HCT116 (cell line): Measurements from ENCODE around the gene AGAP1. TPM values are rescaled to one million over a fixed set of nuclear protein-coding genes. Genes with fewer than 3 reads are reported as not detected.

Experiments used
- ATAC-seq: fragments of 200-7000 bp; cut with Tn5 transposase; 2 replicates; pipeline ENCODE4 v1.9.1; 2020; ENCODE audit warnings: mild to moderate bottlenecking, moderate library complexity
- BruUV-seq: library from RNA; stranded (reverse); fragments of 400-500 nt; replicated peaks from 2 replicates; lab custom pipeline; 2021; lab: Mats Ljungman, UMichigan
- CTCF ChIA-PET: fragments of 300-600 bp; sonication (Branson Sonifier 250); formaldehyde crosslinking; loops from one replicate; lab custom pipeline; 2021; ENCODE audit warnings: antibody characterized with exemption; lab: Charles Lee
- POLR2A ChIA-PET: fragments of 300-600, 350-600 bp; sonication (Branson Sonifier 250); formaldehyde crosslinking; loops from one replicate; lab custom pipeline; 2021; ENCODE audit warnings: antibody characterized with exemption; lab: Charles Lee
- RAD21 ChIA-PET, 2 experiments: fragments of 300-600 bp; sonication (Branson Sonifier 250); formaldehyde crosslinking; loops; one replicate each; lab custom pipeline; 2023; ENCODE audit warnings: low total read pairs in 2 of 2; ENCODE audit not compliant: uncharacterized antibody in 2 of 2, unreplicated experiment in 2 of 2, low non-redundant PET in 1 of 2; lab: Charles Lee
- DNase-seq: peaks from one replicate; pipeline ENCODE4 v3.0.0-alpha.2; 2010; ENCODE audit warnings: low read depth, low spot score
- H2AFZ ChIP-seq: fragments of 200-600 bp; shearing (Covaris generic), sonication (generic); 2 replicates; pipeline ENCODE4 v1.6.1; 2017; ENCODE audit warnings: low read depth, mixed run types, mixed read lengths, antibody characterized with exemption, low read length; ENCODE audit not compliant: poor library complexity, severe bottlenecking
- H3K27ac ChIP-seq: 2 replicates; pipeline ENCODE4 v1.5.1; 2012; ENCODE audit warnings: low read depth, low read length
- H3K27me3 ChIP-seq: fragments of 200-600 bp; sonication (generic); 2 replicates; pipeline ENCODE4 v1.6.1; 2016; ENCODE audit warnings: mixed run types, low read length, mixed read lengths; ENCODE audit not compliant: insufficient read depth
- H3K36me3 ChIP-seq, 2 experiments: fragments of 200-500 bp in 1 of 2; fragments of 200-600 bp in 1 of 2; sonication (Bioruptor generic) in 1 of 2; sonication (generic) in 1 of 2; 2 replicates each; pipeline versions ENCODE4 v1.5.1 to v1.6.1; 2014 to 2016; ENCODE audit warnings: low read length in 2 of 2, inconsistent platforms in 1 of 2, mixed read lengths in 1 of 2, mixed run types in 1 of 2; ENCODE audit not compliant: insufficient read depth in 2 of 2, control insufficient read depth in 1 of 2
- H3K4me1 ChIP-seq, 2 experiments: fragments of 200-600 bp in 1 of 2; sonication (generic) in 1 of 2; 2 replicates each; pipeline versions ENCODE4 v1.5.1 to v1.6.1; 2012 to 2017; ENCODE audit warnings: low read length in 2 of 2, inconsistent platforms in 1 of 2, mild to moderate bottlenecking in 1 of 2, mixed read lengths in 1 of 2, mixed run types in 1 of 2, moderate library complexity in 1 of 2; ENCODE audit not compliant: insufficient read depth in 2 of 2, control insufficient read depth in 1 of 2
- H3K4me2 ChIP-seq: fragments of 200-600 bp; sonication (generic); 2 replicates; pipeline ENCODE4 v1.6.1; 2017; ENCODE audit warnings: mixed run types, low read length, mixed read lengths
- H3K4me3 ChIP-seq, 2 experiments: fragments of 200-600 bp in 1 of 2; sonication (generic) in 1 of 2; replicated peaks in 1 of 2; 2 replicates each; pipeline ENCODE4 v1.5.1; 2011 to 2016; ENCODE audit warnings: low read length in 2 of 2, control low read depth in 1 of 2, low read depth in 1 of 2, mild to moderate bottlenecking in 1 of 2, mixed read lengths in 1 of 2, mixed run types in 1 of 2
- H3K79me2 ChIP-seq: fragments of 200-600 bp; sonication (generic); 2 replicates; pipeline ENCODE4 v1.6.1; 2017; ENCODE audit warnings: mild to moderate bottlenecking, mixed run types, low read length, moderate library complexity, mixed read lengths; ENCODE audit not compliant: insufficient read depth
- H3K9ac ChIP-seq: fragments of 200-600 bp; sonication (generic); 2 replicates; pipeline ENCODE4 v1.6.1; 2016; ENCODE audit warnings: low read length, mixed read lengths
- H3K9me2 ChIP-seq: fragments of 200-600 bp; sonication (generic), shearing (Covaris generic); 2 replicates; pipeline ENCODE4 v1.6.1; 2017; ENCODE audit warnings: mixed run types, mild to moderate bottlenecking, moderate library complexity; ENCODE audit not compliant: insufficient read depth
- H3K9me3 ChIP-seq, 2 experiments: fragments of 200-500 bp in 1 of 2; fragments of 200-600 bp in 1 of 2; sonication (Bioruptor generic) in 1 of 2; sonication (generic) in 1 of 2; 2 replicates each; pipeline ENCODE4 v1.6.1; 2014 to 2017; ENCODE audit warnings: low read length in 2 of 2, mixed read lengths in 2 of 2, inconsistent platforms in 1 of 2, low read depth in 1 of 2, mild to moderate bottlenecking in 1 of 2, mixed run types in 1 of 2, moderate library complexity in 1 of 2; ENCODE audit not compliant: control insufficient read depth in 1 of 2, insufficient read depth in 1 of 2
- H4K20me1 ChIP-seq: fragments of 200-600 bp; sonication (generic), shearing (Covaris generic); 2 replicates; pipeline ENCODE4 v1.6.1; 2017; ENCODE audit warnings: mixed run types, mild to moderate bottlenecking, moderate library complexity; ENCODE audit not compliant: insufficient read depth
- ELF1 ChIP-seq: IDR thresholded peaks from 2 replicates; pipeline ENCODE4 v1.6.1; 2012; ENCODE audit warnings: low read depth, borderline replicate concordance
- EZH2phosphoT487 ChIP-seq: fragments of 200-600 bp; IDR thresholded peaks from 2 replicates; pipeline ENCODE4 v1.6.1; 2018; ENCODE audit warnings: antibody characterized with exemption, borderline replicate concordance
- JUND ChIP-seq: IDR thresholded peaks from 2 replicates; pipeline ENCODE4 v1.6.1; 2012
- MAX ChIP-seq: IDR thresholded peaks from 2 replicates; pipeline ENCODE4 v1.6.1; 2012
- SIN3A ChIP-seq: IDR thresholded peaks from 2 replicates; pipeline ENCODE4 v1.6.1; 2012; ENCODE audit warnings: low read depth
- TCF7L2 ChIP-seq: IDR thresholded peaks from 2 replicates; pipeline ENCODE4 v1.7.0; 2011; ENCODE audit warnings: borderline replicate concordance, inconsistent platforms; ENCODE audit not compliant: insufficient read depth, insufficient read length; ENCODE audit errors: extremely low read depth
- ZBTB33 ChIP-seq: IDR thresholded peaks from 2 replicates; pipeline ENCODE4 v1.6.1; 2011; ENCODE audit warnings: mild to moderate bottlenecking, low read length, moderate library complexity; ENCODE audit not compliant: insufficient replicate concordance; ENCODE audit errors: extremely low read depth
- ZFX ChIP-seq: fragments of 450-650 bp; IDR thresholded peaks from 2 replicates; pipeline ENCODE4 v1.6.1; 2017
- ZNF274 ChIP-seq: fragments of 200-500 bp; sonication (Bioruptor generic); IDR thresholded peaks from 2 replicates; pipeline ENCODE4 v1.6.1; 2014; ENCODE audit warnings: mild to moderate bottlenecking, low read depth, low read length, inconsistent platforms
- intact Hi-C: fragments of 100-400 bp; cut with micrococcal nuclease; formaldehyde crosslinking; loops from 2 replicates; pipeline ENCODE4 v1.10.0; 2022
- total RNA-seq: library from RNA; stranded (reverse); gene quantifications from one replicate; pipeline ENCODE4 v1.2.1, GENCODE V29; 2021; ENCODE audit not compliant: unreplicated experiment

Gene AGAP1
- total RNA-seq, 1 experiment from 2014 or later = 43.8 TPM

GRCh38 chr2:235597081-235597615, 103.3 kb downstream of the AGAP1 start (continued):
- TF ChIP-seq TCF7L2 = no peak

DNA sequence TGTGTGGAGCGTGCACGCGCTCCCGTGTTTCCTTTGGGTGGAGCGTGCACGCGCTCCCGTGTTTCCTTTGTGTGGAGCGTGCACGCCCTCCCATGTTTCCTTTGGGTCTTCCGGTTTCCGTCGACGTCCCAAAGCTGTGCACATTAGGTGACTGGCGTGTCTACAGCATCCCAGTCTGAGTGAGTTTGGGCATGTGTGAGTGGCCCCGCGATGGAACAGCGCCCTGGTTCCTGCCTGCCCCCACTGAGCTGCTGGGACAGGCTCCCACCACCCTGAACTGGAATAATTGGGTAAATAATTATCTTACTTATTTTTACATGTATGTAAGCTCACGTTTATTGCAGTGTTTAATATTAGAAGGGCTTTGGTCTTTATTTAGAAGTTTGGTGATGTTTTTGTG, 104.2 kb downstream of the AGAP1 start:
- ChIA-PET POLR2A (no interaction called here), CTCF (interaction anchor here (1.3 kb wide), 1 partner anchor 148 kb away, joined by 4 read pairs; no protein-coding TSS in a partner anchor), RAD21 (no interaction called here)
- DNase-seq (no peak), ATAC-seq (no peak)
- Histone ChIP-seq H2AFZ (no peak overlapping the region), H3K4me2 (no peak overlapping the region), H3K27me3 (no peaks in the 10 kb centered on the region), H3K36me3 (no peaks in the 10 kb centered on the region), H3K9me3 (no peaks in the 10 kb centered on the region), H3K79me2 (peaks cover 82% of the 10 kb centered on the region), H3K4me1 (no peaks in the 10 kb centered on the region; a peak in 1 of 4 replicates), H3K4me3 (no peak overlapping the region), H4K20me1 (peaks cover 24% of the 10 kb centered on the region; the same call in 1 of the 2 replicates), H3K9me2 (no peaks in the 10 kb centered on the region), H3K9ac (no peak overlapping the region), H3K27ac (no peak overlapping the region)
- intact Hi-C loops = no loop called here
- TF ChIP-seq MAX (no peak), ELF1 (no peak), ZNF274 (no peak), ZFX (no peak), SIN3A (no peak), ZBTB33 (no peak), EZH2phosphoT487 (no peak), JUND (no peak), TCF7L2 (no peak)
- no TSS peak for BruUV-seq
